ENCODE data around the gene FIS1. TPM values are rescaled to one million over a fixed set of nuclear protein-coding genes. Genes with fewer than 3 reads are reported as not detected.

The FIS1 gene
- total and polyA plus RNA-seq, 2 experiments from 2014 or later: 130 to 131 TPM

- TF ChIP-seq, protein P1, sequence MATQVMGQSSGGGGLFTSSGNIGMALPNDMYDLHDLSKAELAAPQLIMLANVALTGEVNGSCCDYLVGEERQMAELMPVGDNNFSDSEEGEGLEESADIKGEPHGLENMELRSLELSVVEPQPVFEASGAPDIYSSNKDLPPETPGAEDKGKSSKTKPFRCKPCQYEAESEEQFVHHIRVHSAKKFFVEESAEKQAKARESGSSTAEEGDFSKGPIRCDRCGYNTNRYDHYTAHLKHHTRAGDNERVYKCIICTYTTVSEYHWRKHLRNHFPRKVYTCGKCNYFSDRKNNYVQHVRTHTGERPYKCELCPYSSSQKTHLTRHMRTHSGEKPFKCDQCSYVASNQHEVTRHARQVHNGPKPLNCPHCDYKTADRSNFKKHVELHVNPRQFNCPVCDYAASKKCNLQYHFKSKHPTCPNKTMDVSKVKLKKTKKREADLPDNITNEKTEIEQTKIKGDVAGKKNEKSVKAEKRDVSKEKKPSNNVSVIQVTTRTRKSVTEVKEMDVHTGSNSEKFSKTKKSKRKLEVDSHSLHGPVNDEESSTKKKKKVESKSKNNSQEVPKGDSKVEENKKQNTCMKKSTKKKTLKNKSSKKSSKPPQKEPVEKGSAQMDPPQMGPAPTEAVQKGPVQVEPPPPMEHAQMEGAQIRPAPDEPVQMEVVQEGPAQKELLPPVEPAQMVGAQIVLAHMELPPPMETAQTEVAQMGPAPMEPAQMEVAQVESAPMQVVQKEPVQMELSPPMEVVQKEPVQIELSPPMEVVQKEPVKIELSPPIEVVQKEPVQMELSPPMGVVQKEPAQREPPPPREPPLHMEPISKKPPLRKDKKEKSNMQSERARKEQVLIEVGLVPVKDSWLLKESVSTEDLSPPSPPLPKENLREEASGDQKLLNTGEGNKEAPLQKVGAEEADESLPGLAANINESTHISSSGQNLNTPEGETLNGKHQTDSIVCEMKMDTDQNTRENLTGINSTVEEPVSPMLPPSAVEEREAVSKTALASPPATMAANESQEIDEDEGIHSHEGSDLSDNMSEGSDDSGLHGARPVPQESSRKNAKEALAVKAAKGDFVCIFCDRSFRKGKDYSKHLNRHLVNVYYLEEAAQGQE (IDR thresholded peaks at IDR 0.05; ENCODE audit: unreplicated experiment): no peak
- TF ChIP-seq ZNF462 (CRISPR knock-in tag; IDR thresholded peaks at IDR 0.05): no peak
- no peak for TF ChIP-seq NANOG (IDR thresholded peaks at IDR 0.05; ENCODE audit: borderline replicate concordance)
These were observed 36.1 kb downstream of the FIS1 start (continued) for GRCh38 chr7:101208794-101209193.

DNA sequence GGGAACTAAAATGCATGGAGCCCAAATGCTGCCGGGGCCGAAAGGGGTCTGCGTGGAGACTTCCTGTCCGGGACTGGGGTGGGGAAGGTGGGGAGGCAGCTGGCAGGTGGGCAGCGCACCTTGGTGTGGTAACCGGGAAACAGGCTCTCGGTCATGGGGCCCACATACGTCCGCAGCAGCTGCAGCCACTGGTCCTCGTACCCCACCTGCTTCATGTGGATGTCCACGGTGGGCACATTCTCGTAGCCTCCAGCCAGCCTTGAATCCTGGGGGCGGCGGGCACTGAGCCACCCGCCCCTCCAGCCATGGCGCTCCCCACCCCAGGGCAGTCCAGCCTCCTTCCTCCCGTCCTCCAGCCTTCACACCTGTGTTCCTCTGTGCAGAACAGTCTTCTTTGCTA is 37.4 kb downstream of the FIS1 start:
- Histone ChIP-seq H3K27me3 (ENCODE audit: insufficient read depth) (peaks cover 5% of the 10 kb centered on the region), H2AFZ (no peak overlapping the region), H3K4me1 (ENCODE audit: insufficient read depth) (no peaks in the 10 kb centered on the region), H3K79me2 (replicated peaks; ENCODE audit: insufficient read depth) (no peaks in the 10 kb centered on the region), H3K9me2 (ENCODE audit: insufficient read depth) (no peaks in the 10 kb centered on the region), H4K20me1 (replicated peaks; ENCODE audit: insufficient read depth) (no peaks in the 10 kb centered on the region), H3K36me3 (ENCODE audit: insufficient read depth) (no peaks in the 10 kb centered on the region; the same call in 1 of the 2 replicates), H3K4me2 (no peak overlapping the region), H3F3A (replicated peaks; ENCODE audit: low read depth) (peaks cover 7% of the 10 kb centered on the region), H3K27ac (ENCODE audit: low read depth) (no peak overlapping the region), H3K4me3 (no peak overlapping the region)
- H3K4me3 Mint-ChIP-seq: no peak overlapping the region; the same call in 2 of the 3 replicates
- H3K27me3 Mint-ChIP-seq (ENCODE audit: insufficient read depth, low read depth, poor library complexity): peaks cover 7% of the 10 kb centered on the region
- H3K4me1 Mint-ChIP-seq: no peaks in the 10 kb centered on the region; the same call in 1 of the 3 replicates
- no peak for ATAC-seq
- DNase-seq (ENCODE audit: low spot score): no peak
- H3K27ac Mint-ChIP-seq: 0 out of 2 replicates have a peak overlapping the region, but pooled peaks have one; percentile 39
- H3K9me3 Mint-ChIP-seq: no peaks in the 10 kb centered on the region
- TF ChIP-seq STAT1 (IDR thresholded peaks at IDR 0.05; ENCODE audit: unreplicated experiment) (no peak), EZH2phosphoT487 (IDR thresholded peaks at IDR 0.05; ENCODE audit: unreplicated experiment) (no peak), JUNB (IDR thresholded peaks at IDR 0.05; ENCODE audit: unreplicated experiment) (no peak), EZH2 (IDR thresholded peaks at IDR 0.05; ENCODE audit: low read depth, unreplicated experiment) (no peak)
- TF ChIP-seq, protein P2, sequence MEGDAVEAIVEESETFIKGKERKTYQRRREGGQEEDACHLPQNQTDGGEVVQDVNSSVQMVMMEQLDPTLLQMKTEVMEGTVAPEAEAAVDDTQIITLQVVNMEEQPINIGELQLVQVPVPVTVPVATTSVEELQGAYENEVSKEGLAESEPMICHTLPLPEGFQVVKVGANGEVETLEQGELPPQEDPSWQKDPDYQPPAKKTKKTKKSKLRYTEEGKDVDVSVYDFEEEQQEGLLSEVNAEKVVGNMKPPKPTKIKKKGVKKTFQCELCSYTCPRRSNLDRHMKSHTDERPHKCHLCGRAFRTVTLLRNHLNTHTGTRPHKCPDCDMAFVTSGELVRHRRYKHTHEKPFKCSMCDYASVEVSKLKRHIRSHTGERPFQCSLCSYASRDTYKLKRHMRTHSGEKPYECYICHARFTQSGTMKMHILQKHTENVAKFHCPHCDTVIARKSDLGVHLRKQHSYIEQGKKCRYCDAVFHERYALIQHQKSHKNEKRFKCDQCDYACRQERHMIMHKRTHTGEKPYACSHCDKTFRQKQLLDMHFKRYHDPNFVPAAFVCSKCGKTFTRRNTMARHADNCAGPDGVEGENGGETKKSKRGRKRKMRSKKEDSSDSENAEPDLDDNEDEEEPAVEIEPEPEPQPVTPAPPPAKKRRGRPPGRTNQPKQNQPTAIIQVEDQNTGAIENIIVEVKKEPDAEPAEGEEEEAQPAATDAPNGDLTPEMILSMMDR (conservative IDR thresholded peaks at IDR 0.05; ENCODE audit: low read depth in 2 of 2): no peak
- H3K36me3 Mint-ChIP-seq (ENCODE audit: low read depth): peaks cover 14% of the 10 kb centered on the region
